Inferior parietal cortex (tissue), 1 donor: Measurements from ENCODE around the gene ACAN.
A peak's percentile ranks its signal among the peaks of the same experiment; 100 is the strongest.

Experiments
- DNase-seq: peaks from one replicate; pipeline ENCODE4 v3.0.0-alpha.2; 2016; ENCODE audit errors: extremely low spot score

ACAN gene

DNA sequence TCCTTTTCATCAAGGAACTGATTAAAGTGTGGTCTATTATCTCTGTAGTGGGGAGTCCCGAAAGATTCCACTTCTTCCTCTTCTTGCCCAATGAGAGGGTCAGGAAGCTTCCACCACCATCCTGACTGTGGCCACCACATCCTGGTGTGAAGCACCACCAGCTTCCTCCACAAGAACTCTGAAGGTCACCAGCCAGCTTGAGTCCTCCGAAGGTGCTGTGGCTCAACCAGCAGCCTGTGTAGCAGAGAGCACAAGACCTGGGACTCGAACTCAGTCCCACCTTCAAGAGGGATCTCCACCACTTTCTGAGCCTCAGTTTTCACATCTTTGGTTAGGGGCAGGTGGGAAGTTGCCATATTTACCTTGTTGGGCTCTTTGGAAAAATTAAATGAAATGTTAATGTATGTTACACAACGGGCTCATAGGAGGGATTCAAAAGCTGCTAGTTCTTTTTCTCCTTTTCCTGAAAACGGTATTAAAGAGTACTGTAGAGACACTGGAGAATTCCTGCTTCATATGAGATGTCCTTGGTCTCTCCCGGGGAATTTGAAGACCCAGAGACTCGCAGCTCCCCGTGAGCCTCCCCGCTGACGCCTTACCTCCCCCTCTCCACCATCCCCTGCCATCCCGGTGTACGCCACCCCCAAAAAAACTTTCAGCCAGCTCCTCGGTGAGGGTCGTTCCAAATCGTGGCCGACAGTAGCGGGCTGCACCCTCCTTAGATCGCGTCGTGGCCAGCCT is 816 bp upstream of the ACAN start:
- DNase-seq = no peak

DNA sequence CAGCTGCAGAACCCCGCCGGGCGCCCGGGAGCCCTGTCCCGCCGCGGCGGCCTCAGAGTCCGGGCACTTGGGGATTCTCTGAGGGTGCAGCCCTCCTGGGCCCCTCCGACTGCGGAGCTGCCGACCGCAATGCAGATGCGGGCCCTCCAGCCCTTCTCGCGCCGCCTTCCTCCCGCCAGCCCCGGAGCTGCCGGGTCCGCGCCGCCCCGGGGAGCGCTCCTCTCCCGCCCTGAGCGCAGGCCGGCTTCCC is 320 bp upstream of the ACAN start:
- DNase-seq = no peak

DNA sequence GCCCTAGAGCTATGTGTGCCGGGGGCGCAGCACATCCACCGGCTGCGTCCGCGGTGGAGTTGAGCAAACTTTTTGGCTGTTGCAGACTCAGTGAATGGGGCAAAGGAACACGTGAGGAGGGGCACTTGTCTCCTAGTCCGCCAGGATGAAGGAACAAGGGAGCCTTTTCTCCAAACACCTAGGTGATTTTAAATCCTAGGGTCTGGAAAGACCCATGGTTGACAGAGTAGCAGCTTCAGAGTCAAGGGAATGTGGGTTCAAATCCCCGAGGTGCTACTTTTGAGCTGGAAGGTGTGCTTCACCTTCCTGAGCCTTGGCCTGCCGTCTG is 648 bp downstream of the ACAN start:
- DNase-seq = no peak

DNA sequence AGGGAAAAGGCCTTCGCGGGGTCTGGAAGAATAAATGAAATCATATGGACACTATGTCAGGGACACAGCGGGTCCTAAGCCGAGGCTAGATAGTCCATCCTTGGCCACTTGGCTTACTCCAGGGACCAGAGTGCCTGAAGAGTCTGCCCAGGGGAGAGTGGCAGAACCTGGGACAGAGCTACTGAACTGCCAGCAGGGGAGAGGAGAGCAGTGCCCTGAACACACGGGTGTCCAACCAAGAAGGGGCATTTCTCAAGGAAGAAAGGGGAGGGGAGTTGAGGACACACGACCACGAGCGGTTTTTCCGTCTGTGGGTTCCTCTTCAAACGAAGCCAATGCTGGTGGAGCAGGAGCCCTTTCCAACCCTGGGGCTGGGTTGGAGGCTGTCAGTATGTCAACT is 1.0 kb downstream of the ACAN start:
- no peak for DNase-seq

DNA sequence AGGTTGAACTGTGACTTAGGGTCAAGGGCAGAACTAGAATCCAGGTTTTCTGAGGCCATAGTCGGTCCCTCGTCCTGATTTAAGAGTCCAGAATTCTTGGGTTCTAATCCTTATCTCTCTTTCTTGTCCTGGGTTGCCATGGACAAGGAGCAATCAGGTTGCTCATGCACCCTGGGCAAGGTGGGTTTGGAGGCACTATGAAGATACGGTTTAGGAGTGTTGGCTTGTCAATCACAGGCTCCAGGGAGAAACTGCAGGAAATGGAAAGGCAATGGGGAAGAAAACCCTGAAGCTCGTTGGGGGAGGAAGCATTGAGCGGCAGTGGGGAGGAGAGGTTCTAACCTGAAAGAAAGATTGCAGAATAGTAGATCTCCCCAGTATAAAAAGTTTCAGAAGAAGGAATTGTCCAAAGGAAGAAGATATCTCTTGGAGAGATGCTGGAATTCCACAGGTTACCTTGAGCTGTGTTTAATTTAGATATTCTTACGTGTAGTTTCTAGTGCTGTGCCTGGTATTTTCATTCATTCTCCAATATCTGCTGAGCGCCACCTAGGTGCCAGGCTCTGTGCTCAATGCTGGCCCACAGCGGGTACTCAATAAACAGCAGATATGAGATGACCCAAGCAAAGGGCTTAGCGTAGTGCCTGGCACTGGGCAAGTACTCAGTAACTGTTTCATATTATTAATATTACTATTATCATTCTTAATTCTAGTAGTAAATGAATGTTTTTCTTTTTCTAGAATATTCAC is 2.0 kb downstream of the ACAN start:
- DNase-seq = no peak

DNA sequence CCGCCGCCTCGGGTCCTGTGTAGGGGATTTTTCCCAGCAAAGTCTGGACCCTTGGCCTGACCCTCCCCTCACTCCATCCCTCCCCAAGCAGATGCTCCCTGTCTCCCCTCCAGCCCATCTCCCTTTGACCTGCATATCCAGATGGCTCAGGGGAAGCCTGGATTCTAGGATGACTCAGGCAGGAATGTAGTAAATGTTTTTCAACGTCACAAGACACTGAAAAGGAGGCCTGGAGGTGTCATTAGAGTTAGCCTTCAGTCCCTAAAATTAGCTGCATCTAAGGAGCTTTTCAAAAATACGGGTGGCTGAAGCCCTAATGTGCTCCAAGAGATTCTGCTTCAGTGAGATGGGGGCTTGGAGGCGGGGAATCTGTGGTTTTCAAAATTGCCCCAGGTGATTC is 7.2 kb downstream of the ACAN start:
- DNase-seq = no peak

DNA sequence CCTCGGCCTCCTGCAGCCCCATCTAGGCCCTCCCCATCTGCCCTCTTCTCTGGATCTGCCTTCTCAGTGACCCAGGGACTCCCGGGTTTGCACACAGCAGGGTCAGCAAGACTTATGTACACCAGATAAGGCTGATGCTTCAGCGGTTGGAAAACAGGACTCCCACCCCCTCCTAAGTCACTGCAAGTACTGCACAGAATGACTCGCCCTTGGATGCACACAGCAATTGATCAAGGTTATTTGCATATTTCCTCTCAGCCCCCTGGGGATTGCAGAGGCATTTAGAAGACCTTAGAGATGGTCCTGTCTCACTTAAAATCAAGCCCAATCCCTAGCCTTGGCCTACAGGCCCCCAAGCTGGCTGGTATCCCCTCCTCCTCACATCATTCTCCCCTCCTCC is 8.9 kb downstream of the ACAN start:
- no peak for DNase-seq

DNA sequence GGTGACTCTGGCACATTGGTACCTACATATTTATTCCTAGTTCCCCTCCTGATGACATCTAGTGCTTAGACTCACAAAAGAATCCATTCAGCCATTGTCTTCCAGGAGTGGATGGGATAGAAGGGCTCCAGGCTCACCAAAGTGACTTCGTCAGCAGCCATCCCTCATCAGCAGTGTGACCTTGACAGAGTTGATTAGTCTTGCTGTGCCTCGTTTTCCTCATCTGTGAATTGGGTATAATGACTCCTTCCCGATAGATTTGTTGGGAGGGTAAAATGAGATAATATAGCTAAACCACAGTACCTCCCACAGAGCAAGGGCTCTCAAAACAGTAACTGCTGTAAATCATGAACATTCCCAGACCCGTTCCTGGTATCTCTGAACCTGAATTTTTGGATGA is 10.7 kb downstream of the ACAN start:
- DNase-seq = no peak

DNA sequence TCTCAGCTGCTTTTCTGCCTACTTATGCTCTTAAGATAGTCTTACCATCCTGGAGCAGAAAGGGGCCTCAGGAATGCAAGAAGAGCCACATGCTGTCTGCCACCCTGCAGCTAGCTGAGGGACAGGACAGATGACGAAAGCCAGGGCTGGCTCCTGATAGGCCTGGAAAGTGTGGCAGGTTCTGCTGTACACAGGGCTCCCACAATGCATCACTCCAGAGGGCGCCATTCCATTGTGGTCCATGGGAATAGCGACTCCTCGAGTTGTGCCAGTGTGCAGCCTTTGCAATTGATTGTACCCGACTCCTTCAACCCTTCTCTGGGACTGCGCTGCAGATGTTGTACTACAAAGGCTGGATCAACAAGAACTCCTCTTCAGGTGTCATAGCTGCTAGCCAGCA is 11.2 kb downstream of the ACAN start:
- DNase-seq = no peak

DNA sequence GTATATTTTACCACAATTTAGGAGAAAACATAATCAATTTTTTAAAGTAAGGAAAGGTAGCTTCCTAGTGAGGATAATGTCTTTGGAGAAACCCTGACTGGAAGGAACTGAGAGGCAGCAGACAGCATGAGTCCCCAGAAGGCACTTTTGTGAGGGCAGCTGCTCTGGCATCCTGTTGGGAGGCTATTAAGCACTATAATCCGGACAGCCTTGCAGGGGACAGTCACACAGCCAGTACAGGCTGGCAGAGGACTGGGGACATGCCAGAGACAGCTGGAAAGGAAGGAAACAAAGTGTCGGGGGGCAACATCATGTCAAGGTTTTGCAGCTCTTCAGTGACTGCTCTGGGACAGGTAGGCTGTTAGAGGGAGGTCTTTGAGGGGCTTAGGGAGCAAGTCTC is 15.7 kb downstream of the ACAN start:
- DNase-seq = no peak

DNA sequence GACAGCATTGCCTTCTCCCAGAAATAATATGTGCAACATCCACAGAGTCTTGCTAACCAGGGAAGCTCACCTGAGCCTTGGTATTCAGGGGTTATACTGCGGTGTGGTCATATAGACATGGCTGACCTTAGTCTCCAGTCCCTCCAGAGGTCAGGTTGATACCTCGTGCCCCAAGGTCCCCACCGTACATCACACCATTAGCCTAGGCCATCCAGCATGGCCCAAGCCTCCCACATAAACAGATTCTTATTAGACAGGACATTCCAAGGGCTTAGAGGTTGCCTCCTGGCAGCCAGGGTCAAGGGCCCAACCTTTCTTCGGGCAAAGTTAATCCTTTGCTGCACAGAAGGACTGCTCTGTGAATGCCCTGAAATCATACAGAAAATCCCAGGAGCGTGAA is 18.8 kb downstream of the ACAN start:
- no peak for DNase-seq

DNA sequence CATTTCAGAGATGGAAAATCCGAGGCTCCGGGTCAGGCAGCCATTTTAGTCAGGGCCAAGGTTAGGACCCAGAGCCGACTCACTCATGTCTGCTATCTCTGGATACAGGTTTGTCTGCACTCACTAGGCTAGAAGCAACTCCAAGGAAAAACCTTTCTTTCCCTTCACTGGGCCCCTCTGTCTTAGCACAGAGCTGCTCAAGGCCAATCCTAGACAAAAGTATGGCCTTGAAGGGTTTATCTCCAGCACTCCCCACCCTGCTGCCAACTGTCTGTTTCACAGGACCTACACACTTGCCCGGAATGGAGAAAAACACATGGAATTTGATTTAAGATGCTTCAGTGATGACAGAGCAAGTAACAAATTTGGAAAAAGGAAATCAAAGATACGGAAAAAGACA is 25.6 kb downstream of the ACAN start:
- DNase-seq = no peak

DNA sequence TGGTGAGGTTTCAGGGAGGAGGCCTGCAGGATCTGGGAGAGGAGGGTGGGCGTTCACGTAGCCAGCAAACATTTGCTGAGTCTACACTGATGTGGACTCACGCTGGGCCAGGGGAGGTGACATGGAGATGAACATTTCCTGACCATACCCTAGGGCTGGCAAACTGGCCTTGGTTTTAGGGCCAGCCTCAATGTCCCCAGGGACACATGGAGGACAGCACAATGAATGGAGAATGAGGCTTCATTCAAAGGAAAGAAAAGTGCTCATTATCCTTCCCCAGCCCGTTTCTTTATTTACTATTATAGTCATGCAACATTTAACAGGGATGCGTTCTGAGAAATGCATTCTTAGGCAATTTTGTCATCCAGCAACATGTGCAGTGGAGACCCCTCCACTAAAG is 26.8 kb downstream of the ACAN start:
- DNase-seq = no peak

DNA sequence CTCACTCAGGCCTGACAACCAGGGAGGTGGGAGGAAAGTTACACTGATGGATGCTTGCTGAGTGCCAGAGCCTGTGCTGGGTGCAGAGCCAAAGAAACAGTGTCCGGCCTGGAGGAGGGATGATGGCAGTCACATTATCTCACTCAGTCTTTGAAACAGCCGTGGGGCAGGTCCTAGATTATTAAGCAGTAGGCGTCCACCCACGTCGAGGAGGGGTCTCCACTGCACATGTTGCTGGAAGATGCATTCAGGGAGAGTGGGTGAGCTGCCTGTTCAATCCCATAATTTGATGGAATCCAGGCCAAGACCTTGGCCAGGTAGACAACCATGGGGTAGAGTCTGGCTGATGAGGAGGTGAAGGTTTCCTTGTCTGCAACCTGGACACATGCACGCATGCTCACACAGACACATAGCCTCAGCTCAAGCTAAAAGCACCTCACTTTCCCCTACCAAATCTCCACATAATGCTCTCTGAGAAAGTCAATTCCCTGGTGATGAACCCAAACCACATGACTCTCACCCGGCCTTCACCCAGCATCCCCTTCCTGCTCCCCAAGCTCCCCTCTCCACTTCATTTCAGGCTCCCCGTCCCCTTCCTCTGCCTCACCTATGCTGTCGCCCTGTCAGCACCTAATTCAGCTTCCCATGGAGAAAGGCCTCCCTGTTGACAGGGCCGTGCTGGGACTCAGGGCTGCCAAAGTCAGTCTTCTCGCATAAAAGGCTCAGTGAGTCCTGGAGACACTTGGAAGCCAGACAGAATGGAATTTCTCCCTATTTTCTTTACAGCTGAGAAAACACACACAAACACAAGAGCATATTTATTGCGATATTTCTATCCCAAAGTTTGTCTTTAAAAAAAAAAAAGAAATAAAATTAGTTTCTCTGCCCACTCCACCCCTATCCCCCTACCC is 29.8 kb downstream of the ACAN start:
- DNase-seq = no peak

DNA sequence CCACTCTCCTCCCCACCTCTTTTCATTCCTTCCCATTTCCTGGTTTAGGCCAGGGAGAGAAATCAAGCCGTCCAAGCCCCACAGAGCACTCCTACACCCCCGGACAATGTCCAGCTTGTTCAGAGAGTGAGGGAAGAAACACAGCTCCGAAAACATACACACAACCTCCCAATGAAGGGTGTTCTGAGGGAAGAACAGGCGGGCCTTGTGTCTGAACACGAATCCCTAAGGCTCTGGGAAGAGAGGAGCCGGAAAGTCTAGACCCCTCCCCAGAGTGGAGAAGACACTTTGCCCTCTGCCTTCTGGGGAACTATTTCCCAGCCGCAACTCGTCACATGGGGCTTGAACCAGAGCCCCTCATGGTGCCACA is 30.5 kb downstream of the ACAN start:
- DNase-seq = no peak

DNA sequence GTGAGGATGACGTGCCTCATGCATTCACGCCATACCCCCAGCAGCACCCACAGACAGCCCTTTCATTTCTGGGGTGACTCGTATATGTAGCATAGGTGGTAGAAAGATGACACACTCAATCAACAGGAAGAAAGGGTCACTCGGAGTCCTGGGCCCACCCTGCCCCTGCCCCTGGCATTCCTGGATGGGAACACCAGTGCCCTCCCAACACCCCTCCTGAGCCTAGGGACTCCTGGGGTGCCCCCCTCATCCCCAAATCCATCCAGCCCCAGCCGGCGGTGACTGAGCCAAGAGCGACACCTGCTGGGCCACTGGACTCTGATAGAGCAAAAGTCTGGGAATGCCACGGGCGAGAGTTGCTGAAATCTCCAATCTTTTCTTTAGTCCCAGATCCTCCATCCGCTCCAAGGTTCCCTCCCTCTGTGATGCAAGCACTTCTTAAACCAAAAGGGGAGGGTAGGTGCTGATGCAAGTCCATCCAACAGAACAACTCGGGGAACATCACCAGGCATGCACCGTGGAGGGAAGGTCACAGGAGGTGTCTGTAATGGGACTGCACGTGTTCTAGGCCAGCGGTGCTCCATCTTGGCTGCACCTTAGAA is 31.1 kb downstream of the ACAN start:
- DNase-seq = peak; percentile 40

DNA sequence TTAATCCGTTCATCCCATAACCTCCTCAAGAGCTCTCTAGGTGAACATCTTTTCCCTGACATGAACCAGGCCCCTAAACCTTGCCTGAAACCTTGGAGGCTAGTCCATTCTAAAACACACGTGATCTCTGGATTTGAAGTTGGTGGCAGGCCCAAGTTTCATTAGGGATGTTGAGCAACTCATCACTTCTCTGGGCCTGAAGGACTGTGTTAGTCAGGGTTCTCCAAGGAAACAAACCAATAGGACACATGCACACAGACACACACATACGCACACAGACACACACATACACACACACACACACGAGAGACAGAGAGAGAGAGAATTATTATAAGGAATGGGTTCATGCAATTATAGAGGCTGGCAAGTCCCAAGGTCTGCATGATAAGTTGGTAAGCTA is 31.9 kb downstream of the ACAN start:
- DNase-seq = no peak

DNA sequence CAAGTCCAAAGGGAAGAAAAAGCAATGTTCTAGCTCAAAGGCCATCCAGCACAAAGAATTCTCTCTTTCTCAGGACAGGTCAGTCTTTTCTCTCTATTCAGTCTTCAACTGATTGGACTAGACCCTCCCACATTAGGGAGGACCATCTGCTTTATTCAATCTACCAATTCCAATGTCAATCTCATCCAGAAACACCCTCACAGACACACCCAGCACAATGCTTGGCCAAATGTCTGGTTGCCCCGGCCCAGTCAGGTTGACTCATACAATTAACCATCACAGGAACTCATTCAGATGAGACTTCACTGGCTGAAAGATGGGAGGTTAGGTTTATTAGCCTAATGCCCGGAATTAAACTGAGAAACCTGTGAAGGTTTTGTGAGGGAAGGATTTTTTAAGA is 32.4 kb downstream of the ACAN start:
- DNase-seq = no peak

DNA sequence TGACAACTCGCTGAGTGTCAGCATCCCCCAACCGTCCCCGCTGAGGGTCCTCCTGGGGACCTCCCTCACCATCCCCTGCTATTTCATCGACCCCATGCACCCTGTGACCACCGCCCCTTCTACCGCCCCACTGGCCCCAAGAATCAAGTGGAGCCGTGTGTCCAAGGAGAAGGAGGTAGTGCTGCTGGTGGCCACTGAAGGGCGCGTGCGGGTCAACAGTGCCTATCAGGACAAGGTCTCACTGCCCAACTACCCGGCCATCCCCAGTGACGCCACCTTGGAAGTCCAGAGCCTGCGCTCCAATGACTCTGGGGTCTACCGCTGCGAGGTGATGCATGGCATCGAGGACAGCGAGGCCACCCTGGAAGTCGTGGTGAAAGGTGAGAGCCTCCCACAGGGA is 35.4 kb downstream of the ACAN start:
- DNase-seq = no peak

DNA sequence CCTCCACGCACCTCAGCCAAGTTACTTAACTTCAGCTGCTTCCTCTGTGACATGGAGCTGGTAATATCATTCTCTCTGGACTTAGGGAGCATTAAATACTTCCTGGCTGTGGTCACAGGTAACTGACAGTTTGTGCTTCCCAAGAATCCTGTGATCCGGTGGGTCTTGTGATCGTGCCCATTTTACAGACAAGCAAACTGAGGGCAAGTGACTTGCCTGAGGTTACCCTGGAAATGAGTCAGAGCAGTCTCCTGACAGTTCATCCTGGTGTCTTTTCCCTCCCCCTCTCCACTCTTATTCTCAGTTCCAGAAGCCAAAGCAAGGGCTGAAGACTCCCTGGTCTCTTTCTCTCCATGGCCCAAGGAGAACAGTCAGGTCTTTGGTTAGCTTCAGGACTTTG is 35.9 kb downstream of the ACAN start:
- no peak for DNase-seq

DNA sequence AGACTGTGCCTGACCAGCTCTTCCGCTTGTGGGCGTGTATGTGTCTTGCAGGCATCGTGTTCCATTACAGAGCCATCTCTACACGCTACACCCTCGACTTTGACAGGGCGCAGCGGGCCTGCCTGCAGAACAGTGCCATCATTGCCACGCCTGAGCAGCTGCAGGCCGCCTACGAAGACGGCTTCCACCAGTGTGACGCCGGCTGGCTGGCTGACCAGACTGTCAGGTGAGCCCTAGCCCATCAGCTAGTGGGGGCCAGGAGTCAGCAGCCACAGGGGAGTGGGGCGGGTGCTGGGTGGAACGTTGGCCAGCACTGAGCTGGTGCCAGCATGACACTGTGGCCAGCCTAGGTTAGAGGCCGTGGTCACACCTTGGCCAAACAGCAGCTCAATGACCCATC is 36.7 kb downstream of the ACAN start:
- DNase-seq = no peak

DNA sequence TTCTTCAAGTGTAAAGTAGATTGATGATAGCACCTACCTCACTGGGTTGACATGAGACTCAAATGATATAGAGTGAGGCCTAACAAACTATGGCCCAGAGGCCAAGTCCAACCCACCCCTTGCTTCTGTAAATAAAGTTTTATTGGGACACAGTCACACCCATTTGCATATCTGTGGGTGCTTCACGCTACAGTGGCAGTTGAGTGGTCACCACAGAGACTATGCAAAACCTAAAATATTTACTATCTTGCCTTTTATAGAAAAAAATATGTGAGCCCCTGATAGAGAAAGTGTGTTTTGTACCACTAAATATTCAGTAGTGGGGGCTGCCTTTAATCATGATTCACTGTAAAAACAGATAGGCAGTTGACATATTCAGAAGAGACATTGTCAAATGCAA is 38.0 kb downstream of the ACAN start:
- DNase-seq = no peak

DNA sequence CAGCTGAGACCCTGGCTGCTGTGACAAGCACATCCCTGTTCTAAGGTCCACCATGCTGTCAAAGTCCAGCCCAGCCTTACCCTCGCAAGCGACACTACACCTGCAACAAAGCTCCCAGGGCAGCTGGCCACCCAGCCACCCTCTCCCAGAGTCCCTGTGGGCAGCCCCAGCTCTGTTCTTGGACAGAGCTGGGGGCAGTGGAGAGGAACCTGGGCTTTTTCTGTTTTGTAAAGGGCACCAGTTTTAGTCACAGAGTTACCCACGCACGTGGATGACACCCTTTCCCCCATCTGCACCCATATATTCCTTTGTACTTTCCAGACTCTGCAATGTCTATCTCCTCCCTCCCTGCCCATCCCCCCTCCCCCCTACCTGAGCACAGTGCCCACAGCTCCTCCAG is 38.9 kb downstream of the ACAN start:
- DNase-seq = no peak
